Activated naive CD8-positive, alpha-beta T cell (primary cell): Measurements from ENCODE around the gene LYPD6.
"Not testable (repeated sequence)": the region's sequence is repeated elsewhere in the genome, so short reads cannot be mapped to it uniquely, and the experiment has no call there.

Experiments used
- H3K27ac Mint-ChIP-seq: one replicate; pipeline ENCODE4 v1.8.0; 2021; ENCODE audit warnings: mixed read lengths
- H3K27me3 Mint-ChIP-seq: one replicate; pipeline ENCODE4 v1.8.0; 2021; ENCODE audit warnings: mixed read lengths
- H3K36me3 Mint-ChIP-seq: one replicate; pipeline ENCODE4 v1.8.0; 2021; ENCODE audit warnings: mixed read lengths
- H3K4me1 Mint-ChIP-seq: one replicate; pipeline ENCODE4 v1.8.0; 2021; ENCODE audit warnings: low read depth, mixed read lengths
- H3K4me3 Mint-ChIP-seq: one replicate; pipeline ENCODE4 v1.8.0; 2021; ENCODE audit warnings: mild to moderate bottlenecking, mixed read lengths
- H3K9me3 Mint-ChIP-seq: one replicate; pipeline ENCODE4 v1.8.0; 2021; ENCODE audit warnings: low read depth, mixed read lengths

LYPD6 gene

GRCh38 chr2:149473068-149473467 is 142.7 kb downstream of the LYPD6 start:
- H3K4me1 Mint-ChIP-seq: no peaks in the 10 kb centered on the region
- no peaks in the 10 kb centered on the region for H3K36me3 Mint-ChIP-seq
- H3K4me3 Mint-ChIP-seq: no peak overlapping the region
- no peaks in the 10 kb centered on the region for H3K9me3 Mint-ChIP-seq
- no peak overlapping the region for H3K27ac Mint-ChIP-seq
- peaks cover 5% of the 10 kb centered on the region for H3K27me3 Mint-ChIP-seq

GRCh38 chr2:149473521-149473920 is 143.1 kb downstream of the LYPD6 start:
- Mint-ChIP-seq H3K36me3 (no peaks in the 10 kb centered on the region), H3K9me3 (no peaks in the 10 kb centered on the region), H3K4me1 (no peaks in the 10 kb centered on the region), H3K27me3 (peaks cover 5% of the 10 kb centered on the region), H3K27ac (no peak overlapping the region), H3K4me3 (no peak overlapping the region)

GRCh38 chr2:149483004-149483605 is 152.7 kb downstream of the LYPD6 start:
- no peak overlapping the region for H3K27ac Mint-ChIP-seq
- H3K36me3 Mint-ChIP-seq: no peaks in the 10 kb centered on the region
- no peaks in the 10 kb centered on the region for H3K4me1 Mint-ChIP-seq
- H3K27me3 Mint-ChIP-seq: peaks cover 9% of the 10 kb centered on the region
- no peaks in the 10 kb centered on the region for H3K9me3 Mint-ChIP-seq
- H3K4me3 Mint-ChIP-seq: no peak overlapping the region

- H3K4me1 Mint-ChIP-seq: no peaks in the 10 kb centered on the region
- H3K9me3 Mint-ChIP-seq: no peaks in the 10 kb centered on the region
- H3K27me3 Mint-ChIP-seq: peaks cover 7% of the 10 kb centered on the region
- H3K4me3 Mint-ChIP-seq: no peak overlapping the region
- no peaks in the 10 kb centered on the region for H3K36me3 Mint-ChIP-seq
- no peak overlapping the region for H3K27ac Mint-ChIP-seq
Measured at GRCh38 chr2:149486664-149487063, 156.3 kb downstream of the LYPD6 start.

GRCh38 chr2:149487189-149487588 is 156.8 kb downstream of the LYPD6 start:
- no peaks in the 10 kb centered on the region for H3K4me1 Mint-ChIP-seq
- H3K9me3 Mint-ChIP-seq: no peaks in the 10 kb centered on the region
- H3K27ac Mint-ChIP-seq: no peak overlapping the region
- no peaks in the 10 kb centered on the region for H3K36me3 Mint-ChIP-seq
- H3K4me3 Mint-ChIP-seq: no peak overlapping the region
- peaks cover 7% of the 10 kb centered on the region for H3K27me3 Mint-ChIP-seq

DNA sequence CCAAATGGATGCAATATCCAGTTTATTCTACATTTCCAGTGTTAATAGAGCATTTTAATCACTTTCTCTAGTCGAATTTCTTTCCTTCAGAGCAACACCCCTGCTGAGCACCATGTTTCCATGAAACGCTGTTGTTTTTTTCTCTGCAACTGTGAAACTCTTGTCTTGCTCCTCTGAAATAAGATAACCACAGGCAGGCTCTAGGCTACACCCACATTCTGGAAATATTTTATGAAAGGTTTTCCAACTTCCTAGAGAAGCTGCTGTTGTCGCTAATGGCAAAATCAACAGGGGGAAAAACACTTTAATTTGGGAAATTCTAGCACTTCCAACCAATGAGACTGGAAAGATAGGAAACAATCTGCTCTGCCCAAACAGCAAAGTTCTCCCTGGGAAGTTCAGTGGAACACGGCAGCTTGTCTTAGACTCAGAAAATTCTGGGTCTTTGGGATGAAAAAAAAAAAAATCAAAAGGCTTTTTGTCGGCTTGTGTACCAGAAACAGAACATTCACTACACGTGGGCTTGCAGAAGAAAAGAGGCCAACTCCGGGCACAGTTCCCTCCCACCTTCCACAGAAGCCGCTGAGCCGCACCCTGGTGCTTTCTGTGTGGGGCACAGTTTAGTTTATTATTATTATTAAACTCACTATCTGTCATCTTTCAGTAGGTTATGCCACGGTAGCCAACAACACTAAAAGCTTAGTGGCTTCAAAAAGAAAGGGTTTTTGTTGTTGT is 158.5 kb downstream of the LYPD6 start:
- H3K36me3 Mint-ChIP-seq: no peaks in the 10 kb centered on the region
- H3K4me3 Mint-ChIP-seq: no peak overlapping the region

GRCh38 chr2:149489452-149489851 is 159.1 kb downstream of the LYPD6 start:
- Mint-ChIP-seq H3K4me1 (no peaks in the 10 kb centered on the region), H3K4me3 (no peak overlapping the region), H3K27ac (no peak overlapping the region), H3K9me3 (peaks cover 3% of the 10 kb centered on the region), H3K27me3 (peaks cover 11% of the 10 kb centered on the region), H3K36me3 (no peaks in the 10 kb centered on the region)

More for the DNA sequence above, 158.5 kb downstream of the LYPD6 start:
- no peaks in the 10 kb centered on the region for H3K4me1 Mint-ChIP-seq
- peaks cover 11% of the 10 kb centered on the region for H3K27me3 Mint-ChIP-seq
- H3K27ac Mint-ChIP-seq: no peak overlapping the region
- H3K9me3 Mint-ChIP-seq: peaks cover 3% of the 10 kb centered on the region

- no peak overlapping the region for H3K4me3 Mint-ChIP-seq
- peaks cover 3% of the 10 kb centered on the region for H3K9me3 Mint-ChIP-seq
- H3K4me1 Mint-ChIP-seq: no peaks in the 10 kb centered on the region
- no peak overlapping the region for H3K27ac Mint-ChIP-seq
- H3K36me3 Mint-ChIP-seq: no peaks in the 10 kb centered on the region
- H3K27me3 Mint-ChIP-seq: peaks cover 10% of the 10 kb centered on the region
Measured at GRCh38 chr2:149490296-149490695, 159.9 kb downstream of the LYPD6 start.

DNA sequence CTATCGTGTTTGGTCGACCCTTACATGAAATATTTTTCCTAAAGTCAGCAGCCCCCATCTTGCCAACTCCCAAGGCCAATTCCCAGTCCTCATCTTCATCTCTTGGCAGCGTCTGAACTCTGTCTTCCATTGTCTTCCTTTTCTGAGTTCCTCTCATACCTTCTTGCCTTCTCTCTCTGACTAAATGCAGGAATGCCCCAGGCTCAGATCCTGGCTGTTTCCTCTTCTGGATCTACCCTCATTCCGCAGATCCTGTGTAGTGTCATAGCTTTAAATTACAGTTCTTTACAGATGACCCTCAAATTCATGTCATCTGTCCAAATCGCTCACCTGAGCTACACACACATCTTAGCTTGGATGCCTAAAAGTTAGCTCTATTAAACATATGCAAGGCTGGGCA is 162.5 kb downstream of the LYPD6 start:
- Mint-ChIP-seq H3K9me3 (peaks cover 9% of the 10 kb centered on the region), H3K4me3 (no peak overlapping the region), H3K4me1 (no peaks in the 10 kb centered on the region), H3K27me3 (peaks cover 7% of the 10 kb centered on the region), H3K36me3 (no peaks in the 10 kb centered on the region), H3K27ac (no peak overlapping the region)

GRCh38 chr2:149499204-149499603 is 168.8 kb downstream of the LYPD6 start:
- H3K36me3 Mint-ChIP-seq, H3K4me3 Mint-ChIP-seq, H3K27ac Mint-ChIP-seq, H3K4me1 Mint-ChIP-seq, H3K9me3 Mint-ChIP-seq: not testable (repeated sequence)
- peaks cover 10% of the 10 kb centered on the region for H3K27me3 Mint-ChIP-seq

DNA sequence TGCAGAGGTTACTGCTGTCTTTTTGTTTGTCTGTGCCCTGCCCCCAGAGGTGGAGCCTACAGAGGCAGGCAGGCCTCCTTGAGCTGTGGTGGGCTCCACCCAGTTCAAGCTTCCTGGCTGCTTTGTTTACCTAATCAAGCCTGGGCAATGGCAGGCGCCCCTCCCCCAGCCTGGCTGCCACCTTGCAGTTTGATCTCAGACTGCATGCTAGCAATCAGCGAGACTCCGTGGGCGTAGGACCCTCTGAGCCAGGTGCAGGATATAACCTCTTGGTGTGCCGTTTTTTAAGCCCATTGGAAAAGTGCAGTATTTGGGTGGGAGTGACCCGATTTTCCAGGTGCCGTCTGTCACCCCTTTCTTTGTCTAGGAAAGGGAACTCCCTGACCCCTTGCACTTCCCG is 176.4 kb downstream of the LYPD6 start:
- H3K27ac Mint-ChIP-seq, H3K27me3 Mint-ChIP-seq, H3K36me3 Mint-ChIP-seq, H3K9me3 Mint-ChIP-seq, H3K4me3 Mint-ChIP-seq, H3K4me1 Mint-ChIP-seq: not testable (repeated sequence)

DNA sequence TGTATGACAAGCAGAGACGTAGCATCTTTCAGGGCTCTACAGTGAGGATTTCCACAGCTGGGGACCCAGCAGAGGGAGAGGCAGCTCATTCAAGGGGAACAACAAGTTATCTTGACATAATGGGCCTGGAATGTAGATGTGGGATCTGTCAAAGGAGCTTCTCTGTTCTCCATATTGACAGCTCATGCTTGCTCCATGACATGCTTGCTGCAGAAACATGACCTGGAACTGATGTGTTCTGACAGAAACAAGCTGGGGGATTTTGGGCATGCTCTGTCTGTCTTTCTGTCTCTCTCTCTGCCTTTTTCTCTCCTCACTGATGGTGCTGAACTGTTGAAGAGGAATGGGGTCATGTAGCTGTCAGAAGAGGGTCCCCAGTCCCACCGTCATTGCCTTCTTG is 177.6 kb downstream of the LYPD6 start:
- Mint-ChIP-seq H3K4me1 (no peaks in the 10 kb centered on the region), H3K36me3 (no peaks in the 10 kb centered on the region), H3K9me3 (no peaks in the 10 kb centered on the region), H3K4me3 (no peak overlapping the region), H3K27ac (no peak overlapping the region), H3K27me3 (peaks cover 10% of the 10 kb centered on the region)

DNA sequence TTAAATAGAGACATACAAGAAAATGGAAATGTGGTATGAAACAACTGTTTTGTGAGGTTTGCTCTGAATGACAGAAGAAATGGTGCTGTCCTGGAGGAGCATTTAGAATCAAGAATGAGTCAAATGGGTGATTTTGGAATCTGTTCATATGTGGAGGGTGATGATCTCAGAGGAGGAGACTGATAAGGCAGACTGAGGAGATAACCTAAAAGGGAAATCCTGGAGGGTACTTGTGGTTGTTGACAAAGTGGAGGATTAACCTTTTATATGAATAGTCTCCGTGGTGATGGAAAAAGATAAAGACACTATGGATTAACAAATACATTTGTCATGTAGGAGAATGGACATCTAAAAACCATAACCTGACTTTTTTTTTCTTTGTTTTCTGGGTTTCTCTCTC is 183.1 kb downstream of the LYPD6 start:
- Mint-ChIP-seq H3K9me3 (no peaks in the 10 kb centered on the region), H3K4me1 (no peaks in the 10 kb centered on the region), H3K4me3 (no peak overlapping the region), H3K36me3 (no peaks in the 10 kb centered on the region), H3K27ac (no peak overlapping the region), H3K27me3 (peaks cover 8% of the 10 kb centered on the region)
